ENCODE results near the gene VPS13D.

GRCh38 chr1:12209495-12209832, 20.4 kb upstream of the VPS13D start:
- TF ChIP-seq CTCF (IDR thresholded peaks at IDR 0.05; ENCODE audit: low read length) (no peak), EZH2 (IDR thresholded peaks at IDR 0.05; ENCODE audit: borderline replicate concordance, low read length) (no peak)
